ENCODE results near the gene ZNF500. TPM values are rescaled to one million over a fixed set of nuclear protein-coding genes. Genes with fewer than 3 reads are reported as not detected.

Gene ZNF500
- total and polyA plus RNA-seq, 2 donors (not counting 1 experiment from before 2014, with no cell fraction given): 3.1 to 7.1 TPM

DNA sequence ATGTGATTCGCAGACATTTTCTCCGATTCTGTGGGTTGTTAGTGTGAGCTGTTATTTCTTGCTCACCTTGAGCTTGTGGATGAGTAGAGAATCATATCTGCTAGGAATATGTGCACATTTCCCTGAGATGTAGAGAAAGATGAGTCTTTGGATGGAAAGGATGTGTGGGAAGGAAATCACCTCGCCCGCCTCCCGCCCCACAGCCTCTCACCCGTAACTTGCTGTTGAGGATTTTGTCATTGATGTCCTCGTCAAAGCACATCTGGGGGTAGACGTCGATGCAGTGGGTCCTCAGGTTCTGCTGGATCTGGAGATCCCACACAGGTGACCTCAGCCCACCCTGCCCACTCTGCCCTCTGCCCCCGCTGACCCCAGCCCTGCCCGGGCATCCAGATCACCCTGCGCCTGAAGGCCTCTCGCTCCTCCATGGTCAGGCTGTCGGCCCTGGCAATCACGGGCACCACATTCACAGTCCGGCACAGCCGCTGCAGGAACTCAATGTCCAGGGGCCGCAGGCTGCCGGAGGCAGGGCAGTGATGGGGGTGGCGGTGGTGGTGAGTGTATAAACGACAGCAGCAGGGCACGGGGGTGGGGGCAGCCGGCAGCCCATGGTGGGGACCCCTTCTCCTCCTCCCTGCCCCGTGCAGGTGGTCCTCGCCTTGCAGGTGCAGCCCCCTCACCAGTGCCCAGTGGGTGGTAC is 16.4 kb upstream of the ZNF500 start:
- Histone ChIP-seq H3K4me1 (ENCODE audit: control insufficient read depth, extremely low read depth, insufficient read depth, low read length) (no peaks in the 10 kb centered on the region), H3K4me3 (replicated peaks in 1 of 4; ENCODE audit: control extremely low read depth in 1 of 4, insufficient read depth in 1 of 4, low read depth in 3 of 4, low read length in 4 of 4) (no peak overlapping the region), H3K79me2 (ENCODE audit: control insufficient read depth, insufficient read depth, low read length) (no peaks in the 10 kb centered on the region), H3K9ac (ENCODE audit: insufficient read depth, low read length) (no peak overlapping the region), H2AFZ (ENCODE audit: low read length) (no peak overlapping the region), H4K20me1 (ENCODE audit: control insufficient read depth, extremely low read depth, insufficient read depth, low read length) (no peaks in the 10 kb centered on the region), H3K27me3 (ENCODE audit: control insufficient read depth, insufficient read depth, low read length) (no peaks in the 10 kb centered on the region), H3K4me2 (ENCODE audit: extremely low read depth, insufficient read depth, low read length) (no peak overlapping the region), H3K9me3 (ENCODE audit: control insufficient read depth, insufficient read depth, low read depth, low read length) (no peaks in the 10 kb centered on the region), H3K27ac (ENCODE audit: insufficient read depth, low read length) (no peak overlapping the region), H3K36me3 (ENCODE audit: control insufficient read depth, insufficient read depth, low read length) (no peaks in the 10 kb centered on the region)
- DNase-seq (ENCODE audit: low read depth in 2 of 2): no peak
- no peak for TF ChIP-seq CTCF (conservative IDR thresholded peaks at IDR 0.05 in 1 of 2, IDR thresholded peaks at IDR 0.05 in 1 of 2; ENCODE audit: low read depth in 1 of 2, low read length in 2 of 2)
- TF ChIP-seq EZH2 (IDR thresholded peaks at IDR 0.05; ENCODE audit: low read length, missing control alignments): no peak

GRCh38 chr16:4780235-4780634 is 13.3 kb upstream of the ZNF500 start:
- no peaks in the 10 kb centered on the region for H3K36me3 ChIP-seq (ENCODE audit: control insufficient read depth, insufficient read depth, low read length)
- H2AFZ ChIP-seq (ENCODE audit: low read length): no peak overlapping the region
- H3K79me2 ChIP-seq (ENCODE audit: control insufficient read depth, insufficient read depth, low read length): no peaks in the 10 kb centered on the region
- no peak for TF ChIP-seq CTCF (conservative IDR thresholded peaks at IDR 0.05 in 1 of 2, IDR thresholded peaks at IDR 0.05 in 1 of 2; ENCODE audit: low read depth in 1 of 2, low read length in 2 of 2)
- TF ChIP-seq EZH2 (IDR thresholded peaks at IDR 0.05; ENCODE audit: low read length, missing control alignments): no peak
- no peak overlapping the region for H3K4me3 ChIP-seq (replicated peaks in 1 of 4; ENCODE audit: control extremely low read depth in 1 of 4, insufficient read depth in 1 of 4, low read depth in 3 of 4, low read length in 4 of 4)
- no peaks in the 10 kb centered on the region for H3K4me1 ChIP-seq (ENCODE audit: control insufficient read depth, extremely low read depth, insufficient read depth, low read length)
- no peaks in the 10 kb centered on the region for H4K20me1 ChIP-seq (ENCODE audit: control insufficient read depth, extremely low read depth, insufficient read depth, low read length)
- H3K9me3 ChIP-seq (ENCODE audit: control insufficient read depth, insufficient read depth, low read depth, low read length): no peaks in the 10 kb centered on the region
- no peak overlapping the region for H3K27ac ChIP-seq (ENCODE audit: insufficient read depth, low read length)
- H3K9ac ChIP-seq (ENCODE audit: insufficient read depth, low read length): no peak overlapping the region
- H3K4me2 ChIP-seq (ENCODE audit: extremely low read depth, insufficient read depth, low read length): no peak overlapping the region
- peak; percentile 9 to 10 for DNase-seq (ENCODE audit: low read depth in 2 of 2)
- H3K27me3 ChIP-seq (ENCODE audit: control insufficient read depth, insufficient read depth, low read length): no peaks in the 10 kb centered on the region

- Histone ChIP-seq H4K20me1 (ENCODE audit: control insufficient read depth, extremely low read depth, insufficient read depth, low read length) (no peaks in the 10 kb centered on the region), H3K79me2 (ENCODE audit: control insufficient read depth, insufficient read depth, low read length) (no peaks in the 10 kb centered on the region), H2AFZ (ENCODE audit: low read length) (no peak overlapping the region), H3K4me1 (ENCODE audit: control insufficient read depth, extremely low read depth, insufficient read depth, low read length) (no peaks in the 10 kb centered on the region), H3K4me3 (replicated peaks in 1 of 4; ENCODE audit: control extremely low read depth in 1 of 4, insufficient read depth in 1 of 4, low read depth in 3 of 4, low read length in 4 of 4) (no peak overlapping the region), H3K27ac (ENCODE audit: insufficient read depth, low read length) (no peak overlapping the region), H3K27me3 (ENCODE audit: control insufficient read depth, insufficient read depth, low read length) (no peaks in the 10 kb centered on the region), H3K9me3 (ENCODE audit: control insufficient read depth, insufficient read depth, low read depth, low read length) (no peaks in the 10 kb centered on the region), H3K9ac (ENCODE audit: insufficient read depth, low read length) (no peak overlapping the region), H3K4me2 (ENCODE audit: extremely low read depth, insufficient read depth, low read length) (no peak overlapping the region), H3K36me3 (ENCODE audit: control insufficient read depth, insufficient read depth, low read length) (no peaks in the 10 kb centered on the region)
- DNase-seq (ENCODE audit: low read depth in 2 of 2): no peak
- no peak for TF ChIP-seq CTCF (conservative IDR thresholded peaks at IDR 0.05 in 1 of 2, IDR thresholded peaks at IDR 0.05 in 1 of 2; ENCODE audit: low read depth in 1 of 2, low read length in 2 of 2)
- no peak for TF ChIP-seq EZH2 (IDR thresholded peaks at IDR 0.05; ENCODE audit: low read length, missing control alignments)
Measured at GRCh38 chr16:4778050-4778392, 11.1 kb upstream of the ZNF500 start.
